H1 (cell line): ENCODE results near the gene C9orf152. TPM values are rescaled to one million over a fixed set of nuclear protein-coding genes. Genes with fewer than 3 reads are reported as not detected.

Experiments
- HDAC6 ChIP-seq: IDR thresholded peaks from one replicate; pipeline ENCODE4 v1.7.1; 2012; ENCODE audit warnings: low read depth, mild to moderate bottlenecking, inconsistent platforms, low read length, moderate library complexity
- KDM4A ChIP-seq: IDR thresholded peaks from one replicate; pipeline ENCODE4 v1.7.1; 2012; ENCODE audit warnings: low read depth, mild to moderate bottlenecking, moderate library complexity, low read length, inconsistent platforms; ENCODE audit not compliant: severe bottlenecking
- SUZ12 ChIP-seq: fragments of 200-600 bp; sonication (generic); IDR thresholded peaks from 2 replicates; pipeline ENCODE4 v1.6.1; 2012; ENCODE audit warnings: mild to moderate bottlenecking, inconsistent platforms, low read length, moderate library complexity, mixed read lengths
- TAF1 ChIP-seq: IDR thresholded peaks from 2 replicates; pipeline ENCODE4 v1.6.1; 2011; ENCODE audit warnings: mild to moderate bottlenecking, low read depth, low read length
- polyA plus RNA-seq, 7 experiments: library from polyadenylated mRNA; depleted of rRNA in 3 of 7; stranded (reverse) in 5 of 7; unstranded in 2 of 7; fragments of >200 nt in 5 of 7; fragments of 200-250 nt in 2 of 7; gene quantifications; 1 replicate in 5 of 7; 2 replicates in 1 of 7; 4 replicates in 1 of 7; pipeline versions ENCODE4 v1.2.1 to v1.2.3, GENCODE V29; 2011 to 2013; ENCODE audit warnings: missing spikeins in 2 of 7, mixed read lengths in 2 of 7
- total RNA-seq: library from RNA; stranded (reverse); fragmentation: NEBNext Ultra II Directional; extraction: Animal tissue kit (Norgen Biotek cat#: 25700); gene quantifications from 2 replicates; pipeline ENCODE4 v1.2.1, GENCODE V29; 2021
- TF ChIP-seq, protein P1 (sequence below): IDR thresholded peaks from 2 replicates; pipeline ENCODE4 v1.6.1; 2012; ENCODE audit warnings: low read length, inconsistent platforms

Gene C9orf152
- total and polyA plus RNA-seq, 2 of the 8 experiments (the other 6 are each of a cell fraction or from before 2014, with no cell fraction given), result not detected

DNA sequence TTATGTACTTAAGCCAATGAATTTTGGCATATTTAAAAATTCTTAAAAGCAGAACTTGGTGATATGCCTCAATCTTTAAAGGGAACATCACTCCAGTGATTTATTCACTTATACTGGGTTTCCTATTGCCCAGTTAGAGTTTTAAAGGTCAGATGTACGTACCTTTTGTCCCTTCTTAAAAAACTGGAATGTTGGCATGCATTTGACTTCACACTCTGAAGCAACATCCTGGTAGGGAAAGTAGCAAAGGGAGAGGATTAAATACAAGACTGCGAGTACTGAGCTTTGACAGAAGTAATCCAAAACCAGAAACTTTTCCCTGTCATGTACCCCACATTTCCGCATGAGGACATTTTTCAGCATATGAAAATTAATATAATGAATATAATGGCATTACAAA, 36.7 kb upstream of the C9orf152 start (continued):
- TF ChIP-seq TAF1 (no peak), SUZ12 (no peak), HDAC6 (no peak), KDM4A (no peak)
- TF ChIP-seq, protein P1, sequence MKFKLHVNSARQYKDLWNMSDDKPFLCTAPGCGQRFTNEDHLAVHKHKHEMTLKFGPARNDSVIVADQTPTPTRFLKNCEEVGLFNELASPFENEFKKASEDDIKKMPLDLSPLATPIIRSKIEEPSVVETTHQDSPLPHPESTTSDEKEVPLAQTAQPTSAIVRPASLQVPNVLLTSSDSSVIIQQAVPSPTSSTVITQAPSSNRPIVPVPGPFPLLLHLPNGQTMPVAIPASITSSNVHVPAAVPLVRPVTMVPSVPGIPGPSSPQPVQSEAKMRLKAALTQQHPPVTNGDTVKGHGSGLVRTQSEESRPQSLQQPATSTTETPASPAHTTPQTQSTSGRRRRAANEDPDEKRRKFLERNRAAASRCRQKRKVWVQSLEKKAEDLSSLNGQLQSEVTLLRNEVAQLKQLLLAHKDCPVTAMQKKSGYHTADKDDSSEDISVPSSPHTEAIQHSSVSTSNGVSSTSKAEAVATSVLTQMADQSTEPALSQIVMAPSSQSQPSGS, result no peak
